ENCODE measurements around the gene SULF2. TPM values are rescaled to one million over a fixed set of nuclear protein-coding genes. Genes with fewer than 3 reads are reported as not detected.

SULF2 gene
- total RNA-seq, 2 donors from 2014 or later: 37.2 to 55.1 TPM

DNA sequence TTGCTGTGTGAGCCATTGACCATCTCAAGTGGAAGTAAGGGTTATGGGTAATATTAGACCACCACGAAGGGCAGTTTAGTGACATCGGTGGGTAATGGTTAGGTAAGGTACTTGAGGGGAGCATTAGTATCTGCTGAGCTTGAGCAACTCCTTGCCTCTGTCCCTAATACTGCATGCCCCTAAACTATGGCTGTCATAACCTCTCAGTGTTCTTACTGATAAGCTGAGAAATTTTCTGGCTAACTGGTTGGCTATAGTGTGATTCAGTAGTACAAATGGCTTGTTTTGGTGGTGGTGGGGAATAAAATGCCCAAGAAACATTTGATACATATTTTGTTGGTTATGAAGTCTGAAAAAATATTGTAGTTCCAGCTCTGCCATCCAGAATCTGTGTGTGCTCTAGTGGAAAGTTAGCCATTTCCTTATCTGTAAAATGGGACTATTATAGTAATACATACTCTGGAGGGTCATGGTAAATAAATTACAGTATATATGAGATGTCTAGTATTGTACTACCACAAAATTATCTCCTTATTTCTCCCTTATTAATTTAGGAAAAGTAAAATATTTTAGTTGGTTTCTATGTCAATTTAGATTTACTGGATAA, 170.5 kb downstream of the SULF2 start:
- intact Hi-C loops (cut with DNase I): loop anchor here (10.0 kb wide), 3 partner anchors 110 to 860 kb away; partner anchors contain the start of gene NCOA3 (in 1 of the 2)
- ATAC-seq (no peak), DNase-seq (no peak)

DNA sequence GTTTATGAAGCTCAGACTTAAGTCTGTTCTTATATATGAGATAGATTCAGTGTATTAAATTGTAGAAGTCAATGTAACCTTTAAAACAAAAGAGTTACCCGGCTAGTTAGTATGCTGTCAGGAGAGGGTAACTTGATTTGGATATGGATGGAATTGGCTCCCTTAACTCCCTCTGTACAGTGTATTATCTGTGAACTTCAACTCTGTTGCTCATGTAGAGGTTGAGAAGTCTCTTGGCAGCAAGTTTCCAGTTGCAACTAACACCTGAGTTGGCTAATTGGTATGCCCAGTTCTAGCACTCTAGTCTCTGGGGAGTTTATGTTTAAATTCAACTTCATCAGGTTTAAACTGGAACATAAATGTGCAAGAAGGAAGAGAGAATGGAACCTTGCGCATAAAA, 172.6 kb downstream of the SULF2 start:
- intact Hi-C loops (cut with DNase I): loop anchor here (10.0 kb wide), 3 partner anchors 108 to 858 kb away; partner anchors contain the start of gene NCOA3 (in 1 of the 2)
- DNase-seq (no peak), ATAC-seq (peak in 1 of 2 donors; percentile 21)

DNA sequence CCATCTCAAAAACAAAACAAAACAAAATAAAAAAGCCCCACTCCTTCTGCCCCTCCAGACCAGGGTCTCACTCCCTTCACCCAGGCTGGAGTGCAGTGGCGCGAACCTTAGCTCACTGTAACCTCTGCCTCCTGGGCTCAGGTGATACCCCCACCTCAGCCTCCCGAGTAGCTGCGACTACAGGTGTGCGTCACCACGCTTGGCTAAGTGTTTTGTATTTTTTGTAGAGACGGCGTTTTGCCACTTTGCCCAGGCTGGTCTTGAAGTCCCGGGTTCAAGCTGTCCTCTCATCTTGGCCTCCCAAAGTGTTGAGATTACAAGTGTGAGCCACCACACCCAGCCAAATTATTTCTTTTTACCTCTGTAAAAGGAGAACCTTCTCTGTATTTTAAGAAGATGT, 173.5 kb downstream of the SULF2 start:
- DNase-seq (no peak), ATAC-seq (no peak)
- intact Hi-C loops (cut with DNase I): loop anchor here (10.0 kb wide), 3 partner anchors 107 to 857 kb away; partner anchors contain the start of gene NCOA3 (in 1 of the 2)

DNA sequence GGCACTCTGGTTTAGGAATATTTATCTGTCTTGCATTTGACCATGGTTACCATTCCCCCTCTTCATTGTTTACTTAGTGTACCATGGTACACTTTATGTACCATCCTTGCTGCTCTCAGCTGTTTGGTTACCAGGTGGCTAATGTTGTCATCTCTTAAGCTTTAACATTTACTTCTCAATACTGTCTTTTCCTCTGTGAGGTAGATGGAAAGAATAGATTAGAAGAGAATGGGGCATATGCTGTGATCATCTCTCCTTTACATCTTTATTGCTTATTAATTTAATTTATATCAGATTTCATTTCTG, 174.4 kb downstream of the SULF2 start:
- no peak for DNase-seq
- ATAC-seq: no peak
- intact Hi-C loops (cut with DNase I): loop anchor here (10.0 kb wide), 3 partner anchors 106 to 856 kb away; partner anchors contain the start of gene NCOA3 (in 1 of the 2)

DNA sequence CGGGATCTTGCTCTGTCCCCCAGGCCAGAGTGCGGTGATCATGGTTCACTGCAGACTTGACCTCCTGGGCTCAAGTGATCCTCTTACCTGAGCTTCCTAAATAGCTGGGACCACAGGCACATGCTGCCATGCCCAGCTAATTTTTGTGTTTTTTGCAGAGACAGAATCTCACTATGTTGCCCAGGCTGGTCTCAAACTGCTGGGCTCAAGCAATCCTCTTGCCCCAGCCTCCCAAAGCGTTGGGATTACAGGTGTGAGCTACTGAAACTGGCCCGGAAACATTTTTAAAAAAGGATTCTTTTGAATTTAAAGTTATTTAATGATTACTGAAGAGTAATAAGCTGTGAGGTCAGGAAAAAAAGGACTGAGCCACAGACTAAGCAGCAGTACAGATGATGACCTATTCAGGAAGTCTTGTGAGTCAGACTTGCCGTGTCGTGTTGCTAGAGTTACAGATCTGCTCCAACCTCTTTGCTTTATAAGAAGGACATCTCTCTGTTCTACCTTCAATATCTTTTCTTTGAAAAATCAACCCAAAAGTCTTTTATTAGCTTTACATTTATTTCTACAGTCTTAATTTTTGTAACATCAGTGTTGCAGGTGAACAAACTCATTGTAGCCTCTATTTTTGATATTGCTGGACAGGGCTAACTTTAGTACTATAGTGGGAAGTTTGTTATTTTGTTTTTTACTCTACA, 174.9 kb downstream of the SULF2 start:
- intact Hi-C loops (cut with DNase I): loop anchor here (10.0 kb wide), 3 partner anchors 106 to 856 kb away; partner anchors contain the start of gene NCOA3 (in 1 of the 2)

DNA sequence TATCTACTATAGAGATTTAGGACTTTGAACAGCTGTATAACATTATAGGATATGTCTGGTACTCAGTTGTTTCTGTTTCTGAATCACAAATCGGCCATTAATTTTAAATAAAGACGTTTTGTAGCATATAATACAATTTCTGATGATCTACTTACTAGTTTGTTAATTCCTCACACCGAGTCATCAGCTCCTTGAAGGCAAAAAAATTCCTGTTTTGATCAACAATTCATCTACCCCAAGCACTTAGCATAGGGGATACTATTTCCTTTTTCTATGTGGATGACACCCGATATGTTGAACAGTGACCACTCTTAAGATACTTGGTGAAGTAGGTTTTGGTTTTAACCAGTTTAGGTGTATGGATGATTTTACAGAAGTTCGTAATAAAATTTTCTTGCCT, 176.3 kb downstream of the SULF2 start:
- ATAC-seq (no peak), DNase-seq (no peak)
- intact Hi-C loops (cut with DNase I): no loop called here

More for the DNA sequence above, 174.9 kb downstream of the SULF2 start:
- ATAC-seq (peak in 1 of 2 donors; percentile 89), DNase-seq (peak; percentile 79)

Data from left cardiac atrium (tissue), 4 donors.